Panc1 (cell line): ENCODE data around the gene ACSM3. TPM values are rescaled to one million over a fixed set of nuclear protein-coding genes. Genes with fewer than 3 reads are reported as not detected.

Experiments
- ATAC-seq: fragments of 200-7000 bp; cut with Tn5 transposase; 2 replicates; pipeline ENCODE4 v1.9.1; 2020; ENCODE audit warnings: mild to moderate bottlenecking, moderate library complexity
- BruUV-seq: library from RNA; stranded (reverse); fragments of 400-500 nt; replicated peaks from 2 replicates; lab custom pipeline; 2021; lab: Mats Ljungman, UMichigan
- CTCF ChIA-PET: fragments of 300-600 bp; sonication (Branson Sonifier 250); formaldehyde crosslinking; loops from one replicate; lab custom pipeline; 2022; ENCODE audit warnings: antibody characterized with exemption; lab: Charles Lee
- POLR2A ChIA-PET: fragments of 300-600 bp; sonication (Branson Sonifier 250); formaldehyde crosslinking; loops from one replicate; lab custom pipeline; 2022; ENCODE audit warnings: antibody characterized with exemption; lab: Charles Lee
- DNase-seq: peaks from one replicate; pipeline ENCODE4 v3.0.0-alpha.2; 2010; ENCODE audit warnings: low read depth, low spot score
- H3K27ac ChIP-seq: 2 replicates; pipeline ENCODE4 v1.5.1; 2011; ENCODE audit warnings: mild to moderate bottlenecking, low read length, inconsistent platforms
- H3K27me3 ChIP-seq: fragments of 200-500 bp; sonication (Bioruptor generic); 2 replicates; pipeline ENCODE4 v1.6.0; 2014; ENCODE audit warnings: low read length, inconsistent platforms; ENCODE audit not compliant: control insufficient read depth, insufficient read depth
- H3K36me3 ChIP-seq: fragments of 200-500 bp; sonication (Bioruptor generic); 2 replicates; pipeline ENCODE4 v1.5.1; 2014; ENCODE audit warnings: inconsistent platforms, mild to moderate bottlenecking, low read length, moderate library complexity; ENCODE audit not compliant: control insufficient read depth, insufficient read depth
- H3K4me1 ChIP-seq: 2 replicates; pipeline ENCODE4 v1.5.1; 2011; ENCODE audit warnings: inconsistent platforms, mild to moderate bottlenecking, low read length, moderate library complexity; ENCODE audit not compliant: control insufficient read depth, insufficient read depth
- H3K4me3 ChIP-seq, 2 experiments: 2 replicates each; pipeline ENCODE4 v1.5.1; 2011 to 2012; ENCODE audit warnings: low read depth in 2 of 2, low read length in 2 of 2, mild to moderate bottlenecking in 2 of 2, inconsistent platforms in 1 of 2, moderate library complexity in 1 of 2
- H3K9me3 ChIP-seq: fragments of 200-500 bp; sonication (Bioruptor generic); 2 replicates; pipeline ENCODE4 v1.5.1; 2014; ENCODE audit warnings: low read depth, mild to moderate bottlenecking, inconsistent platforms, low read length, moderate library complexity; ENCODE audit not compliant: control insufficient read depth, insufficient read depth
- CTCF ChIP-seq: fragments of 450-650 bp; IDR thresholded peaks from 2 replicates; pipeline ENCODE4 v1.5.1; 2017; ENCODE audit warnings: mild to moderate bottlenecking
- POLR2AphosphoS5 ChIP-seq: IDR thresholded peaks from 2 replicates; pipeline ENCODE4 v1.6.1; 2012; ENCODE audit warnings: mild to moderate bottlenecking, low read depth, low read length, moderate library complexity
- REST ChIP-seq, 2 experiments: IDR thresholded peaks; 2 replicates each; pipeline ENCODE4 v1.6.1; 2011 to 2012; ENCODE audit warnings: low read depth in 2 of 2, control low read depth in 1 of 2, low read length in 1 of 2, mild to moderate bottlenecking in 1 of 2, moderate library complexity in 1 of 2; ENCODE audit not compliant: insufficient read depth in 1 of 2
- SIN3A ChIP-seq: IDR thresholded peaks from 2 replicates; pipeline ENCODE4 v1.6.1; 2012; ENCODE audit warnings: low read depth, mild to moderate bottlenecking, low read length, moderate library complexity, borderline replicate concordance; ENCODE audit not compliant: insufficient read depth
- TCF7L2 ChIP-seq: IDR thresholded peaks from 2 replicates; pipeline ENCODE4 v1.6.1; 2011; ENCODE audit warnings: mild to moderate bottlenecking, low read depth, low read length, inconsistent platforms
- in situ Hi-C: cut with HindIII; loops from 2 replicates; pipeline ENCODE4 v1.10.0; 2016; ENCODE audit warnings: low sequenced_read_pairs, low pct_unique_long_range_greater_than_20kb
- intact Hi-C: fragments of 100-400 bp; cut with micrococcal nuclease; formaldehyde crosslinking; loops from one replicate; pipeline ENCODE4 v1.10.0; 2022; ENCODE audit not compliant: unreplicated experiment
- total RNA-seq: library from RNA; stranded (reverse); gene quantifications from one replicate; pipeline ENCODE4 v1.2.1, GENCODE V29; 2021; ENCODE audit not compliant: unreplicated experiment

Gene ACSM3
- total RNA-seq, 1 experiment from 2014 or later: 0.44 TPM

- Histone ChIP-seq H3K9me3 (no peaks in the 10 kb centered on the region), H3K4me3 (no peak overlapping the region), H3K4me1 (peaks cover 9% of the 10 kb centered on the region; the same call in 1 of the 2 replicates), H3K27ac (no peak overlapping the region), H3K27me3 (no peaks in the 10 kb centered on the region), H3K36me3 (peaks cover 8% of the 10 kb centered on the region)
- ChIA-PET POLR2A (no interaction called here), CTCF (no interaction called here)
- in situ Hi-C loops: no loop called here
- no TSS peak for BruUV-seq
- no peak for ATAC-seq
- DNase-seq: no peak
- TF ChIP-seq SIN3A (no peak), POLR2AphosphoS5 (no peak), TCF7L2 (no peak), CTCF (no peak), REST (IDR thresholded peaks at IDR 0.05; ENCODE audit: insufficient read depth in 1 of 2, low read depth in 2 of 2, low read length in 1 of 2) (no peak)
- intact Hi-C loops: no loop called here
Observed at GRCh38 chr16:20811889-20812439, 48.1 kb downstream of the ACSM3 start.

GRCh38 chr16:20812510-20812909 is 48.7 kb downstream of the ACSM3 start:
- Histone ChIP-seq H3K27ac (no peak overlapping the region), H3K4me1 (peaks cover 7% of the 10 kb centered on the region; the same call in 1 of the 2 replicates), H3K9me3 (no peaks in the 10 kb centered on the region), H3K4me3 (no peak overlapping the region), H3K27me3 (no peaks in the 10 kb centered on the region), H3K36me3 (peaks cover 8% of the 10 kb centered on the region)
- ATAC-seq (no peak), DNase-seq (no peak)
- in situ Hi-C loops: no loop called here
- BruUV-seq: no TSS peak
- POLR2A ChIA-PET: no interaction called here
- TF ChIP-seq POLR2AphosphoS5 (no peak), CTCF (no peak), SIN3A (no peak), REST (IDR thresholded peaks at IDR 0.05; ENCODE audit: insufficient read depth in 1 of 2, low read depth in 2 of 2, low read length in 1 of 2) (no peak), TCF7L2 (no peak)
- intact Hi-C loops: no loop called here
- CTCF ChIA-PET: no interaction called here
